ENCODE measurements around the gene CCDC146. TPM values are rescaled to one million over a fixed set of nuclear protein-coding genes. Genes with fewer than 3 reads are reported as not detected.

The CCDC146 gene
- total RNA-seq, 1 experiment from 2014 or later: 0.72 TPM

DNA sequence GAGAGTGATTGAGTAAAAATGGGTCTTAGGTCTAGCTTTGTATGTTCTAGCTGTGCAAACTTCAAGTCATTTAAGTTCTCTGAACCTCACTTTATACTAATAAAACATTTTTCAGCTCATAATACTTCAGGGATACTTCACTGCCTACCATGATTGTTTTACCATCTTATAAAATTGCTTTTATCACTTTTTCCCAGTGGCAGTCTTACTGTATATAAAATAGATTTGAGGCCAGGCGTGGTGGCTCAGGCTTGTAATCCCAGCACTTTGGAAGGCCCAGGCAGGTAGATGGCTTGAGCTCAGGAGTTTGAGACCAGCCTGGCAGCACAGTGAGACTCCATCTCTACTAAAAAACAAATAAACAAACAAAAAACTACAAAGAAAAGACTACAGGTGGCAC, 59.8 kb downstream of the CCDC146 start:
- H4K8ac ChIP-seq (replicated peaks; ENCODE audit: insufficient read length, low read depth, low read length): no peak overlapping the region
- H4K20me1 ChIP-seq (ENCODE audit: control insufficient read depth, insufficient read depth, insufficient read length): no peaks in the 10 kb centered on the region
- no peak overlapping the region for H2BK120ac ChIP-seq (ENCODE audit: low read depth, low read length, poor library complexity, severe bottlenecking)
- H2BK12ac ChIP-seq (ENCODE audit: insufficient read length, low read depth, low read length): no peak overlapping the region
- no peak overlapping the region for H3K14ac ChIP-seq (ENCODE audit: insufficient read depth, low read length)
- no peaks in the 10 kb centered on the region; the same call in 1 of the 2 replicates for H3K27me3 Mint-ChIP-seq (ENCODE audit: low read depth)
- no peak for DNase-seq
- H3K27ac Mint-ChIP-seq: peak overlapping the region in 1 of 3 experiments; percentile 29; a peak in 1 of 7 replicates
- H3K79me2 ChIP-seq (ENCODE audit: insufficient read depth, low read length): no peaks in the 10 kb centered on the region
- no peak overlapping the region for H2BK15ac ChIP-seq (ENCODE audit: low read depth, low read length)
- TF ChIP-seq CTCF (conservative IDR thresholded peaks at IDR 0.05): no peak
- H3K4me2 ChIP-seq (ENCODE audit: insufficient read depth, insufficient read length, low read length): no peak overlapping the region
- no peaks in the 10 kb centered on the region for H3K9me3 ChIP-seq (ENCODE audit: control insufficient read depth, low read depth, low read length)
- no peak overlapping the region for H2AK5ac ChIP-seq (ENCODE audit: insufficient read length, low read length)
- no peaks in the 10 kb centered on the region for H3K23me2 ChIP-seq (ENCODE audit: insufficient read length, low read depth, low read length, poor library complexity, severe bottlenecking)
- no peak overlapping the region for H3T11ph ChIP-seq (ENCODE audit: low read length)
- H3K9ac ChIP-seq (ENCODE audit: extremely low read depth, insufficient read length, low read length): no peak overlapping the region
- H4K91ac ChIP-seq (ENCODE audit: insufficient read length, low read depth, low read length): no peak overlapping the region
- no peak overlapping the region for H2BK5ac ChIP-seq (ENCODE audit: insufficient read length, low read length)
- H3K27me3 ChIP-seq (ENCODE audit: insufficient read depth, low read length): no peaks in the 10 kb centered on the region
- no peak overlapping the region for H2BK20ac ChIP-seq (ENCODE audit: low read depth, low read length, poor library complexity, severe bottlenecking)
- H3K27ac ChIP-seq (ENCODE audit: insufficient read length, low read depth, low read length): no peak overlapping the region
- H3K4me1 Mint-ChIP-seq: no peaks in the 10 kb centered on the region
- H3K4ac ChIP-seq (ENCODE audit: low read depth, low read length): no peak overlapping the region
- H2AFZ ChIP-seq (ENCODE audit: low read length): no peak overlapping the region
- H3K56ac ChIP-seq (ENCODE audit: insufficient read length, low read depth, low read length): no peak overlapping the region
- no CpG with 5 or more reads among the region's 1 CpG for whole genome bisulfite sequencing (ENCODE audit: extremely low coverage, insufficient read length, low lambda C conversion rate)
- no peak overlapping the region for H3K23ac ChIP-seq (ENCODE audit: insufficient read length, low read depth, low read length)
- no peak overlapping the region for H4K5ac ChIP-seq (ENCODE audit: insufficient read length, low read depth, low read length)
- no peaks in the 10 kb centered on the region for H3K36me3 Mint-ChIP-seq (ENCODE audit: insufficient read depth in 1 of 3, low read depth in 3 of 3)
- H3K4me1 ChIP-seq (ENCODE audit: insufficient read depth, low read length): no peaks in the 10 kb centered on the region
- no peaks in the 10 kb centered on the region for H3K9me3 Mint-ChIP-seq
- H3K18ac ChIP-seq (ENCODE audit: insufficient read length, low read depth, low read length): no peak overlapping the region
- H3K4me3 Mint-ChIP-seq: no peak overlapping the region
- no peaks in the 10 kb centered on the region for H3K79me1 ChIP-seq (ENCODE audit: insufficient read depth, low read depth, low read length, poor library complexity, severe bottlenecking)

Data from H9 (cell line).